COLO829 (cell line): ENCODE data around the gene FAM161B.
A peak's percentile ranks its signal among the peaks of the same experiment; 100 is the strongest.
"Not testable (repeated sequence)": the region's sequence is repeated elsewhere in the genome, so short reads cannot be mapped to it uniquely, and the experiment has no call there.

Experiments
- DNase-seq: peaks from one replicate; pipeline ENCODE4 v3.0.0; 2012; ENCODE audit warnings: low spot score

Gene FAM161B, protein sequence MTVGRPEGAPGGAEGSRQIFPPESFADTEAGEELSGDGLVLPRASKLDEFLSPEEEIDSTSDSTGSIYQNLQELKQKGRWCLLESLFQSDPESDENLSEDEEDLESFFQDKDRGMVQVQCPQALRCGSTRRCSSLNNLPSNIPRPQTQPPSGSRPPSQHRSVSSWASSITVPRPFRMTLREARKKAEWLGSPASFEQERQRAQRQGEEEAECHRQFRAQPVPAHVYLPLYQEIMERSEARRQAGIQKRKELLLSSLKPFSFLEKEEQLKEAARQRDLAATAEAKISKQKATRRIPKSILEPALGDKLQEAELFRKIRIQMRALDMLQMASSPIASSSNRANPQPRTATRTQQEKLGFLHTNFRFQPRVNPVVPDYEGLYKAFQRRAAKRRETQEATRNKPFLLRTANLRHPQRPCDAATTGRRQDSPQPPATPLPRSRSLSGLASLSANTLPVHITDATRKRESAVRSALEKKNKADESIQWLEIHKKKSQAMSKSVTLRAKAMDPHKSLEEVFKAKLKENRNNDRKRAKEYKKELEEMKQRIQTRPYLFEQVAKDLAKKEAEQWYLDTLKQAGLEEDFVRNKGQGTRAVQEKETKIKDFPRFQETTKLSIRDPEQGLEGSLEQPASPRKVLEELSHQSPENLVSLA

GRCh38 chr14:73949752-73950734 is at the start of gene FAM161B, which contains the start of gene COQ6:
TSS of gene FAM161B (minus strand) at chr14:73950094. CDS start at chr14:73950026, 68 bp downstream.
TSS of gene COQ6 (plus strand) at chr14:73950302. CDS start at chr14:73950333, 31 bp downstream.
- peak; percentile 82 for DNase-seq

- no peak for DNase-seq
Measured at GRCh38 chr14:73998726-73999125, 48.8 kb upstream of the FAM161B start.

GRCh38 chr14:73997944-73998447 is 48.1 kb upstream of the FAM161B start:
- DNase-seq = no peak

- DNase-seq = no peak
Measured at GRCh38 chr14:73997108-73997943, 47.4 kb upstream of the FAM161B start.

GRCh38 chr14:73996731-73997107 is 46.8 kb upstream of the FAM161B start:
- DNase-seq = no peak

DNA sequence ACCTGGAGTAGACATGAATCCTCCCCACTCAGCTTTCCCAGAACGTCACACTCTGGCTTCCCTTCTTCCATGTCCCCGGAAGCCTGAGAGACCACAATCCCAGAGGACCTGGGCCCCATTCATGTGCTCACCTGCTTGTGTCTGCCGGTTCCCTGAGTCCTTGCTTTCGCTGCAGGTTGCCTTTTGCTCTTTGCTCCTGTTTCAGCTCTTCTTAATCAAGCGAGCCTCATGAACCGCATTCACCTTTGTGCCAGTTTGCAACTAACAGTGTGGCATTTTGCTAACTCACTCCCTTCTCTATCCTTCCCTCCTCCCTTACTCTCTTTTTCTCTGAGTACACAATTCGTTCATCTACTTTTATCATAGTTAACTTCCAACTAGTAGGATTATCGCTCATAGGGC is 46.1 kb upstream of the FAM161B start:
- no peak for DNase-seq

DNA sequence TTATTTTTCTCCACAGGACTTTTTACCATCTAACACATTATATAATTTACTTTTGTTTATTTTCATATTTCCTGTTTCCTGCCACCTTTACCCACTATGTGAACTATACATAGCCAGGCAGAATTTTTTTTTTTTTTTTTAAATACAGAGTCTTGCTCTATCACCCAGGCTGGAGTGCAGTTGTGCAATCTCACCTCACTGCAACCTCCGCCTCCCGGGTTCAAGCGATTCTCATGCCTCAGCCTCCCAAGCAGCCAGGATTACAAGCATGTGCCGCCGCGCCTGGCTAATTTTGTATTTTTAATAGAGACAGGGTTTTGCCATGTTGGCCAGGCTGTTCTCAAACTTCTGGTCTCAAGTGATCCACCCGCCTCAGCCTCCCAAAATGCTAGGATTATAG is 45.0 kb upstream of the FAM161B start:
- not testable (repeated sequence) for DNase-seq

DNA sequence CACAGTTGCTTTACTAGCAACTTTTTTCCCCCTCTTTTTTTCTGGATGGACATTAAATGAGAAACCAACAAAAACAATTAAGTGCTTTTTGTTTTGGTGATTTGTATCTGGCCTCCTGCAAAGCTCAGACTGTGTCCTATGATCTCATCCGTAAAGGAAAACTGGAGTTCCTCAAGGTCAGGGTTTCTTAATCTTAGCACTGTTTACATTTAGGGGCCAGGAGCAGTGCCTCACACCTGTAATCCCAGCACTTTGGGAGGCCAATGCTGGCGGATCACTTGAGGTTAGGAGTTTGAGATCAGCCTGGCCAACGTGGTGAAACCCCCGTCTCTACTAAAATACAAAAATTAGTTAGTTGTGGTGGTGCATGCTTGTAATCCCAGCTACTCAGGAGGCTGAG is 41.2 kb upstream of the FAM161B start:
- no peak for DNase-seq

GRCh38 chr14:73988656-73989055 is 38.8 kb upstream of the FAM161B start:
- DNase-seq = not testable (repeated sequence)

DNA sequence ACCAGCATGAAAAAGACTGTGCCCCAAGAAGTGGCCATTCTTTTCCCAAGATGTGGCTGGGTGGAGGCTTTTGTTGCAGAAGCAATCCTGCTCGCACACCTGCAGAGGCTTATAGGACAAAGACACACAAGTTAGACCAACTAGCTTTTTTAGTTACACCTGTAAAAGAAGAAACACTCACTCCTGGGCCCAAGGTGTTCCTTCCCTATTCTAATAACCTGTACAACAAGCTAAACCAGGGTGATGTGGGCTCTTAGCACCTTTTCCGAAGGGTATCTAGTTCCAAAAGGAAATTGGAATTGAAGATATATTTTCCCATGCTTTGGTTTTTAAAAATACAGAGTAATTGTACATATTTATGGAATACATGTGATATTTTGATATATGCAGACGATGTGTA is 38.2 kb upstream of the FAM161B start:
- DNase-seq = no peak

DNA sequence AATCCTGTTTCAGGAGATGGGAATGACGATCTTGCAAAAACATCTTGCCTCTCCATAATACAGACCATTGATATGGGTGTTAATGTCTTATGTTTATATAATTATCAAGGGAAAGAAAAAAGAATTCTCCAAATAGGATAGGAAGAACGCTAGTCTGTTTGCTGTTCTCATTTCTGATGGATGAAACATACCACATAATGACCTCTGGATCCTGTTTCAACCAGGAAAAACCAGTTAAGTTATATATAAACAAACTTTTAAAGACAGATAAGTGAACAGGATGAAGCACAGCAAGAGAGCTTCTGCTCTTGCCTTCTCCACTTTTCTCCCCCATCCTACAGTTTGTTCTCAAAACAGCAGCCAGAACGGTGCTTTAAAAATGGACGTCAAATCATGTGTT is 28.0 kb upstream of the FAM161B start:
- DNase-seq = no peak

DNA sequence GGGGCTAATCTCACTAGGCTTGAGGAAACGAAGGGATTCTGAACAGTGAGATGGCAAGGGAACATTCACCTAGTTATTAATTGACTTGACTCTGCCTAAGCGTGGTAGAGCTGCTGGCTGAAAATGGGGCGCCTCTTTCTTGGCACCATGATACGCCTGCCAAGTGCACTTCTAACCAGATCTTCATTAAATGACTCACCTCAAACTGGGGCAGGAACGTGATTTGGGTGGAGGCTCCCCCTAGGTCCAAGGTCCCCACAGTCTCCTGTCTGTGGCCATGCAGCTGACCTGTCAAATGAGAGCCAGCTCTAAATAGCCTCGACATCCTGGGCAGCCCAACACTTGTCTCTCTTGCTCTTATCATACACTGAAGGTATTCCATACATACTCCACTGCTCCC is 26.2 kb upstream of the FAM161B start:
- DNase-seq = no peak

DNA sequence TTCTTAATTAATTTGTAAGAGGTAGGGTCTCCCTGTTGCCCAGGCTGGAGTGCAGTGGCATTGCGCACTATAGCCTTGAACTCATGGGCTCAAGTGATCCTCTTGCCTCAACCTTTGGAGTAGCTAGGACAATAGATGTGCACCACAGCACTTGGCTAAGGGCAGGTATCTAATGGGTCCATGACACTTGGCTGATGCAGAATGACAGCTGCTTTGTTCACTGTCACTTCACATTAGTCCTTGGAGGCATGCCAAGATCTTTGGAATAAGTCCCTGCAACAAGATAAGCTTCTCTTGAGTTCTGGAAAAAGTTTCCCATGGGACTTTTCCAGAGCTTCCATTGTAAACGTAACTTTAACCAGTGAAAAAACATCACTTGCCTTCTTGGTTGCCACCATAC is 23.6 kb upstream of the FAM161B start:
- no peak for DNase-seq

- no peak for DNase-seq
Measured at GRCh38 chr14:73968885-73969284, 19.0 kb upstream of the FAM161B start.

DNA sequence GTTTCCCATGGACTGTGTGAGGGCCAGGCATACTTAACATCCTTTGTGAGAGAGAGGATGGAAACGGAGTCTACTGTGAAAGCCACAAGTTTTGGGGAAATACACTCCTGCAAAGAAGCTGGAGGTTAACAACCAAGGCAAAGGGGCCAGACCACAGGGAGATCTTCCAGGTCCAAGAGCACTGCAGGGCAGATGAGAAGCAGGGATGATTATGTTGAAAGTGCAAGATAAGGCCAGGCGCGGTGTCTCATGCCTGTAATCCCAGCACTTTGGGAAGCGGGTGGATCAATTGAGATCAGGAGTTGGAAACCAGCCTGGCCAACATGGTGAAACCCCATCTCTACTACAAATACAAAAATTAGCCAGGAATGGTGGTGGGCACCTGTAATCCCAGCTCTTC is 15.3 kb upstream of the FAM161B start:
- no peak for DNase-seq

DNA sequence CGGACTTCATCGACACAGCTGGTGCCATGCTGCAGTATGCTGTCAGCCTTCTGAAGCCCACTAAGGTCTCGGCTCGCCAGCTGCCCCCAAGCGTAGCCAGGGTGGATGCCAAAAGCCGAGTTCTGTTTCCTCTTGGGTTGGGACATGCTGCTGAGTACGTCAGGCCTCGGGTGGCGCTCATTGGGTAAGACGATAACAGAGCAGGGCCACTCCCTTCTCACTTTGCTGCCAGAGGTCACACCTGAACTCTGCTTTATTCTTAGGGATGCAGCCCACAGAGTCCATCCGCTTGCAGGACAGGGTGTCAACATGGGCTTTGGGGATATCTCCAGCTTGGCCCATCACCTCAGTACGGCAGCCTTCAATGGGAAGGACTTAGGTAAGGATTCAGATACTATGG is 11.3 kb upstream of the FAM161B start:
- DNase-seq = no peak

DNA sequence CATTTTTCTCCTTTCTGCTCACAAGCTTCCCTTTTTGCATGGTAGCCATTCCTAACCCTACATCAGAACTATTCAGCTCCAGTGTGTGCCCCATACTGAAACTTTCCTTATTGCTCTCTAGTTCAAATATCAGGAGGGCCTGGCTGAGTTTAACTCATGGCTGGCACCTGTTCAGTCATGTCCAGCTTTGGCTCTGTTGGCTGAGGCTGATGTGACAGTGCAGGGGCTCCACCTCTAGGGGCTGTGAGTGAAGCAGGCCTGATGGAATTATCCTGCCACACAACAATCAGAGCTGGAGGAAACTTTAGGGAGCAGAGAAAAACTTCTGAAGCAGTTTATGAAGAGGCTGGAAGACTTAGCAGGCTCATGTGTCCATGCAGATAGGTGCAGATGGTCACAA is 8.7 kb upstream of the FAM161B start:
- no peak for DNase-seq

DNA sequence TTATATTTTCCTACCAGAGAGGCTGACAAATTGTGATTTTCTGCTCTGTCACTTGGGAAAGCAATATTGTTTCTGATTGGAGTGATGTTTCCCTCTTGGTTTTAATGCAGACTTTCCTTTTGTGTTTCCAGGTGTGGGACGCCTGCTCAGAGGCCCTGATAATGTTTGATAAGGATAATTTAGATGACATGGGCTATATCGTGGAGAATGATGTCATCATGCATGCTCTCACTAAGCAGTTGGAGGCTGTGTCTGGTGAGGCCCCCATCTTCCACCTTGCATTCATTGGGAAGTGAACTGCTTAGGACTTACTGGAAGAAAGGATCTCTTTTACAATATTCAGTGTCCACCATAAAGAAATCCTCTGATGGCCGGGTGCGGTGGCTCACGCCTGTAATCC is 5.8 kb upstream of the FAM161B start:
- no peak for DNase-seq

DNA sequence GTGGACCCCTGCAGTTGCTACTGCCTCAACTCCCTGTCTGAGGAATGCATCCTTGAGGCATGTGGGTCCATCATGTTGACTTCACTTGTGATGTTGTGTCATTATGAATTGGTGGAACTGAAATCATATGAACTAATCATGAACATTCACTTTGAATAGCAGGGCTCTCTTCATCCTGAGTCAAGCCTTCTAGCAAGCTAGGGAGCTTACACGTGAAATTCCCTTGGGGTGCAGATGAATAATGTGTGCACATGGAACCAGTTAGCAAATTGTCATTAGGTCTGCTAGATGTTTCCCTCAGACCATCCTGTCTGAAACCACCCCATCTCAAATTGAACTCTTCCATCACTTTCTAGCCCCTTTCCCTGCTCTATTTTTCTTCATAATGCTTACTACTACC is 3.8 kb upstream of the FAM161B start:
- no peak for DNase-seq

DNA sequence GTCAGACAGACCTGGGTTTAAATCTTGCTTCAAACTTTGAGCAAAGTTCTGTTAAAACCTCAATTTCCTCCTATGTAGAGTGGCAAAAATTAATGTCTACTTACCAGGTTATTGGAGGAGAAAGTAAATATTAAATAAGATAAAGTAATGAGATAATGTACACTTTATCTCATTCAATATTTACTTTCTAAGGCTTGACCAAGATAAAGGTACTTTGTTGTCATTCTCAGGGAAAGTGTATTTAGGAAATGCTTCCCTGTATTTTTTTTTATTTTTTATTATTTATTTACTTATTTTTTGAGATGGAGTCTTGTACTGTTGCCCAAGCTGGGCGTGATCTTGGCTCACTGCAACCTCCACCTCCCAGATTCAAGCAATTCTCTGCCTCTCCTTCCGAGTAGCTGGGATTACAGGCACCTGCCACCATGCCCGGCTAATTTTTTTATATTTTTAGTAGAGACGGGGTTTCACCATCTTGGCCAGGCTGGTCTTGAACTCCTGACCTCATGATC is 4.7 kb downstream of the FAM161B start:
- DNase-seq = no peak
